ENCODE results near the gene SFXN3.

Gene SFXN3, protein sequence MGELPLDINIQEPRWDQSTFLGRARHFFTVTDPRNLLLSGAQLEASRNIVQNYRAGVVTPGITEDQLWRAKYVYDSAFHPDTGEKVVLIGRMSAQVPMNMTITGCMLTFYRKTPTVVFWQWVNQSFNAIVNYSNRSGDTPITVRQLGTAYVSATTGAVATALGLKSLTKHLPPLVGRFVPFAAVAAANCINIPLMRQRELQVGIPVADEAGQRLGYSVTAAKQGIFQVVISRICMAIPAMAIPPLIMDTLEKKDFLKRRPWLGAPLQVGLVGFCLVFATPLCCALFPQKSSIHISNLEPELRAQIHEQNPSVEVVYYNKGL

GRCh38 chr10:101031128-101031795 is at the start of gene SFXN3, which contains the start of gene PDZD7:
SFXN3 (plus strand) TSS chr10:101031234; CDS start chr10:101034695, 3,461 bp downstream.
PDZD7 (minus strand) TSS chr10:101031129; CDS start chr10:101030219, 910 bp downstream.
- peak; percentile 95 for DNase-seq

DNA sequence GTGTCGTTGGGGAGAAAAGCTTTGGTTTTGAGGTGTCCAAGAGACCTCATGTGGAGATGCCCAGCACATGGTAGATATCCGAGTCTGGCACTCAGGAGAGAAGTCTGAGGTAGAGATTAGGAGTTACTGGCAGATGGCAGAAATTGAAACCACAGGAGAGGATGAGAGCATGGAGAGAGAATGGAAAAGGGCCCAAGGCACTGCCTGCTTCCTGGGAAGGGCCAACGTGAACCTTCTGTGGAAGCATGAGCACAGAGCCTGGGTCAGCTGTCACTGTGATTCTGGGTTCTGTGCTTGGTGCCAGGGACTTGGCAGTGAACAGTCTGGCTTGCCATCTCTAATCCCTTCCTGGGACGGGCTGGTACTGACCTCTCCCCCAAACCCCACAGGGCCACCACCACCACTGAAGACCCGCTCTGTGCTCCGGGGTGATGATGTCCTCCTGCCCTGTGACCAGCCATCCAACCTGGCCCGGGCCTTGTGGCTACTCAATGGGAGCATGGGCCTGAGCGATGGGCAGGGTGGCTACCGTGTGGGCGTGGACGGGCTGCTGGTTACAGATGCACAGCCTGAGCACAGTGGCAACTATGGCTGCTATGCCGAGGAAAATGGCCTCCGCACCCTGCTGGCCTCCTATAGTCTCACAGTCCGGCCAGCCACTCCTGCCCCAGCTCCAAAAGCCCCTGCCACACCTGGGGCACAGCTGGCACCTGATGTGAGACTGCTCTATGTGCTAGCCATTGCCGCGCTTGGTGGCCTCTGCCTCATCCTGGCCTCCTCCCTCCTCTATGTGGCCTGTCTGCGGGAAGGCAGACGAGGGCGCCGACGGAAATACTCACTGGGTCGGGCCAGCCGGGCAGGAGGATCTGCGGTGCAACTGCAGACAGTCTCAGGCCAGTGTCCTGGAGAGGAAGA is 47.9 kb upstream of the SFXN3 start:
- no peak for DNase-seq

DNA sequence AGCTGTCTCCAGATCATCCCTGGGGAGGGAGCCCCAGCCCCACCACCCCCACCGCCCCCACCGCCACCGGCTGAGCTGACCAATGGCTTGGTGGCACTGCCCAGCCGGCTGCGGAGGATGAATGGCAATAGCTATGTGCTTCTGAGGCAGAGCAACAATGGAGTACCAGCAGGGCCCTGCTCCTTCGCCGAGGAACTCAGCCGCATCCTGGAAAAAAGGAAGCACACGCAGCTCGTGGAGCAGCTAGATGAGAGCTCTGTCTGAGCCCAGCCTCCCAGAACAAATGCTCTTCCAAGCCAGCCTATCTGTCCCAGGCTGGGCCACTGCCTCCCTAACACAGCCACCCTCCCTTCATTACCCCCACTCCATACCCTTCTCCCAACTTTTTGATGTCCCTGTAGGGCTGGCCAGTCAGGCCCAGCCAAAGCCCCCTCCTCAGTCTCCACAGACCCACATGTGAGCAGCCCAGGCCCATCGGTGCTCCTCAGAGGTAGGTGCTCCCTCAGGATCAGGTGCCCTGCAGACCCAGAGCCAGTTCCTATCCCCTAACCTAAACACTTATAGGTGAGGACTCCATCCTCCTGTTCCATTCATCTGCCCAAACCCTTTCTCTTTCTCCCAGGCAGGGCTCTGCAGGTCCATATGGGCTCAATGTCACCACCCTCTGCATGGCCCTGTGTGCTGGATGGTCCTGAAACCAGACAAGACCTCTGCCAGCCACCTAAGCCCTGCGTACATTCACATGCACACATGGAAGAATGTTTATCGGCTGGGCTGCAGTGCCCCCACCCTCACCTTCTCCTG is 47.0 kb upstream of the SFXN3 start:
- no peak for DNase-seq

DNA sequence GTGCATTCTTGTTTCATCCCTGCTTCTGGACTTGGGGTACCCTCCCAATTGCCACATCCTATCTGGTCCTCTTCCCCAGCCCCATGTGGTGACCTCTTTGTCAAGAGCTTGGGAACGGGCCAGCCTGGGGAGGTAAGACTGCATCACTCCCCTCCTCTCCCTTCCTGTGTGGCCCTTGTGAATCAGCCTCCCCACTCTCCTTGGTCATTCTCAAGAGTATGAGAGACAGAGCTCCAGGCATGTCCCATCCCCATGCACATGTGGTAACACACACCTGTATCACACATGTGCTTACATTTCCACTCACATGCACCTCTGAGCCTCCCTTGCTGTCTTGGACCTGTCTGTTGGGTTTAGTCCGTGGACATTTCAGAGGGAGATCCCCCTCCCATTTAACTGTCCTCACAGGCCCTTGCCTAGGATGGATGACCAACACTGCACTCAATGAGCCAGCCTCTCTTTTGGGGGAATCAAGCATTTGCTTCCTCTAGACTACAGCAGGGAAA is 46.3 kb upstream of the SFXN3 start:
- no peak for DNase-seq

DNA sequence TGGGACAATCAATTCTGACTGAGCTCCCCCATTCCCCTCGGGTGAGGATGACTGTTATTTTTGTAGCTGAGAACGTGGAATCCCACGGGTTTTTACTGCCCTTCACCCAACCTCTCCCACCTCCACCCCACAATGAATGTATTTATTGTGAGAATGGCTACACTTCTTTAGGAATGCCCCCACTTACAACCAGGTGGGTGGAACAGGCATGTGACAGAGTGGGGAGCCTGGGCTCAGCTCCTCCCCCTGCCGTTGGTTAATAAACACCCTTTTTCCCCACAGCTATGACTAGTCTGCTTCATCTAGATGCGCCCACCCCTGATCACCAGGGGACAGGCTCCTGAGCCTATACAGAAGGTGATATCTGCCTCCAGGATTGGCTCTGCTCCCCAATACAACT is 45.7 kb upstream of the SFXN3 start:
- no peak for DNase-seq

DNA sequence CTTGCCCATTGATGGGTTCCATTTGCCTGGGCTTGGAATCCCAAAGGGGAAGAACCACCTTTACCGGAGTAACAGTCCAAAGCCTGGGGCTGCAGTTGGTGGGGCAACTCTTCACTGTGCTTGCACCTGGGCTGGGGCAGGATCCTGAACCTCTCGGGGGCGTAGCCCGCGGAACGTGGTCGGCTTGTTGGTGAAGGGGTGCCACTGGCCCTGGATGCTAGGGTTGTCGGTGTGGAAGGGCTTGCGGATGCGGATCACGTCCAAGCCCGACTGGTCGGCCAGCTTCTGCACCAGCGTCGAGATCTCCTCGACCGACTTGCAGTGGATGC is 44.4 kb upstream of the SFXN3 start:
- no peak for DNase-seq

- DNase-seq = peak; percentile 86
These were observed 43.9 kb upstream of the SFXN3 start, which contains the start of the genes MRPL43 and TWNK for GRCh38 chr10:100986952-100987684. MRPL43 (minus strand) TSS chr10:100987497; CDS start chr10:100987443, 54 bp downstream. TWNK (plus strand) TSS chr10:100987543; CDS start chr10:100988211, 668 bp downstream.

- DNase-seq = no peak
These were observed 43.4 kb upstream of the SFXN3 start for GRCh38 chr10:100987685-100988049.

- DNase-seq = no peak
These were observed 42.9 kb upstream of the SFXN3 start for GRCh38 chr10:100988166-100988565.

- no peak for DNase-seq
These were observed 41.9 kb upstream of the SFXN3 start for GRCh38 chr10:100989088-100989487.

- no peak for DNase-seq
These were observed 36.9 kb upstream of the SFXN3 start for GRCh38 chr10:100993986-100994708.

DNA sequence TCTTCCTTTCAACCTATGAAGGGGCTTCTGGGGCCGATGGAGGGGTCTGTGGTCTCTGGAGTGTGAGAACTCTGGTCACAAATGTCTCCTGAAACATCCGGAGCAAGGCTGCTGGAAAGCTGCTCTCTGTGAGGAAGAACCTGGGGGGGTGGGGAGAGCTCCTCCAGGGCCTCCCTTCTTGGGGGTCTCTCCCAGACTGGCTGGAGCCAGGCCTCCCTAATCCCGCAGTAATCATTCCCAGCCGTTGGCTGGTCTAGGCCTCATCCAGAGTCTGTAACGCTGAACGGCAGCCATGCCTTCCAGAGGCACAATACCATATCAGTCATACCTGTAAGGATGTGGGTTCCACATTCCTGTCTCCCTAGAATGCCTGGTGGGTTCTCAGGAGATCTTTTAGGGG is 35.9 kb upstream of the SFXN3 start:
- DNase-seq = no peak

DNA sequence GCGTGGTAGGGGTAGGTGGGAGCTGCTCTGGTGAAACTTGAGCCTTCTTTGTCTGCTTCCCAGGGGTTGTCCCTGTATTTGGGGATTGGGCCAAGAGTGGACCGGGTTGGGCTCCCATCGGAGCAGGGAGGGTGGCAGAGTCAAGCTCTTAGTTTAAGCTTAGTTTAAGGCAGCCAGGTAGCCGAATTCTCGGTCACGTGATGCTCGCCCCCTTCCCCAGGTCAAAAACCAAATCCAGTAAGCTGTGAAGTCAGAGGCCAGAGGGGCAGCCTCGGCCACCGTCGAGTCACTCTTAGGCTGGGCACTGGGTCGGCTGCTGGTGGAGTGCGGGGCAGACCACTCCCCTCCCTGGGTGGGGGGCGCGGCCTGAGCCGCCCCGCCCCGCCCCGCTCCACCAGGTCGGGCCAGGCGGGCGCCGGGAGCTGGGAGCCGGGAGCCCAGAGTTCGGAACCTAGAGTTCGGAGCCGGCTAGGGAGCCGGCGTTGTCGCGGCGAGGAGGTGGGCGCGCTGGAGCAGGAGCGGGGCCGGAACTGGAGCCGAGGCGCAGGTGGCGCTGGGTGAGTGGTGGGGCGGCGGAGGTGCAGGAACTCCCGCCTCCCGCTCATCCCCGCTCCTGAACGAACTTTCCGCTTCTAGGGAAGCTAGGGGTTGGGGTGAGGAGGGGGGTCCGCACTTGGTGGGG is 34.2 kb upstream of the SFXN3 start:
- peak; percentile 34 for DNase-seq

- peak; percentile 71 for DNase-seq
These were observed 33.5 kb upstream of the SFXN3 start for GRCh38 chr10:100997360-100998182.

DNA sequence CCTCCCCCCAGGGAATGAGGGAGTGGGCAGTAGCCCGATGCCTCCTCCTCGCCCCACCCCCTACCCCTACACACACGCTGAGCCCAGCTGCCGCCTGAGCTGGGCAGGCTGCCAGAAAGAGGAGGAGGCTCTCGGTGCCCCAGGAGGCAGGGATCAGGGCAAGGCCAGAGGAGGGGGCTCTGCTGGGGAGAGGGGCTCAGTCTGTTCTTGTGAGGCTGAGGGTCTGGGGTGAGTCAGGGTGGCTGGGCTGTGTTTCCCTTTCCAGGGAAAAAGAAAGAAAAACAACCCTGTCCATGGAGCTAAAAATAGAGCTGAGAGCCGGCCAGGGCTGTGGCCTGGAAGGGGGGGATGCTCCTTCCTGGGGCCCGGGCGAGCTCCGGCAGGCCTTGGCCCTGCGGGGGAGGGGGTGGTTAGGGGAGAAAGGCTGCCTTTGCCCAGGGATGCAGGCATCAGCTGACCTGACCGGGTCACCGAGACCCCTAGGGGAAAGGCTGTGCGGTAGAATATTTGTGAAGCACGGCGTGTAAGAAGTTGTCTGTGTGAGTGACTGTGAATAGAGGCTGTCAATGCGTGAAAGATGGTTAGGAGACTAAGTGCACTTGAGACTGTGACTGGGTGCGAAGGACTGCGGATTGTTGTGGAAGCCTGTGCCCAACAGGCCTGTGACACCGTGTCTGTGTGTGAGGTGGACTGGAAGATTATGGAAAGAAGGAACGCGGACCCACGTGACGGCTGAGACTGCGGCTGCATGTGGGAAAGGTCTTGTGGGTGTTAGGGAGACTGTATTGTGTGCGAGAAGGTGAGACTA is 32.6 kb upstream of the SFXN3 start:
- peak; percentile 61 for DNase-seq

DNA sequence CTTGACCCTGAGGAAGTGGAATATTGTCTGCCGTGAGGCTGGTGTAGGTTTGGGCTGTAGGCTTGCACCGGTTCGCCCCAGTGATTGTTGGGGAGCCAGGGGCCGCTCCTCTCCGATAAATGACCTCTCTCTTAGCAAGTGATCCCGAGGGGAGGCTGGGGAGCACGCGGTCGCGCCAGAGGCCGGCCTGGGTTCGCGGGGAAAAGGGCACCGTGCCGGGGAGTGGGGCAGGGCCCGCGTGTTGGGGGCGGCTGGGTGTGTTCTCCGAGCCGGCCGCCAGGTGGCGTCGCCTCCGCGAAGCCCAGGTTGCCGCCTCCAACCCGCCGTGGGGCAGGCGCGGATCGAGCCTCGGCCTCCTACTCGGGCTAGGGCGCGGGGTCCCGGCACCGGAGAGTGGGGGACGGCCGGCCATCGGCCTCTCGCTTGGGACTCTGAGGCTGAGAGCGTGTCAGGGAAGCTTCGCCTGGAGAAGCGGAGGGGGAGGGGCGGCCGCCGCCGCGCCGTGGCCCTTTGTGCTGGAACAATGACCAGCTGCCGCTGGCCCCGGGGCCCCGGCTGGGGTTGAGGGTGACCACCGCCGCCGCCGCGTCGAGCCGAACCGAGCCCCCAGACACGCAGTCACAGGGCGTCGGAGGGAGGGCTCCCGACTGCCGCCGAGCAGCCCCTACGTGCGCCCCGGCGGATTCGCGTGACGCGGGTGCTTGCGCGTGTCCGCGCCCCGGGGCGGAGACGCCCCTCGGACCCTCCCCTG is 31.9 kb upstream of the SFXN3 start:
- peak; percentile 78 for DNase-seq

DNA sequence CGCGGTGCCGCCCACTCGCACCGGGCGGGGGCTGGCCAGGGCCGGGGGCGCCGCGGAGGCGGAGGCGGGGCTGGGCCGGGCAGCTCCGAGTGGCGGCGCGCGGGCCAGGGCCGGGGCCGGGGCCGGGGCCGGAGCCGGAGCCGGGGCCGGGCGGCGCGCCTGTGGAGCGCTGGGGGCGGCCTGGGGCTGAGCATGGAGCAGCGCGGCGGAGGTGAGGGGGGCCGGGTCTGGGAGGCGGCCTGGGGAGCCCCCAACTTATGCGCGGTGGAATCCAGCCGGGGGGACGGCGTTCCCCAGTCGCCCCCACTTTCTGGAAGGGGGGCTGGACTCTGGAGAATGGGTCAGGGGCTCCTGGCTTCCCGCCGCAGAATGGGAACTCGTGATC is 31.3 kb upstream of the SFXN3 start, which contains the start of gene LZTS2:
Gene LZTS2 (plus strand): TSS at position 67 of the 385 bp plus-strand sequence. CDS start 2,731 bp downstream, outside the sequence.
- no peak for DNase-seq
